ENCODE results near the gene MICAL3. TPM values are rescaled to one million over a fixed set of nuclear protein-coding genes. Genes with fewer than 3 reads are reported as not detected.

The MICAL3 gene
- total and polyA plus RNA-seq, 4 donors = 4.4 to 30.7 (median 15.4) TPM

- no peaks in the 10 kb centered on the region for H3K27me3 ChIP-seq (ENCODE audit: control insufficient read depth in 3 of 3, insufficient read depth in 3 of 3, low read length in 2 of 3)
- H3K4me3 ChIP-seq = no peak overlapping the region
- no peak for ATAC-seq (ENCODE audit: insufficient read depth, low FRiP score)
- H3K4me1 ChIP-seq (ENCODE audit: control insufficient read depth in 5 of 5, insufficient read depth in 5 of 5, low read length in 5 of 5) = peaks cover 0 to 16% (median 0%) of the 10 kb centered on the region in 5 donors
- TF ChIP-seq, protein P1, sequence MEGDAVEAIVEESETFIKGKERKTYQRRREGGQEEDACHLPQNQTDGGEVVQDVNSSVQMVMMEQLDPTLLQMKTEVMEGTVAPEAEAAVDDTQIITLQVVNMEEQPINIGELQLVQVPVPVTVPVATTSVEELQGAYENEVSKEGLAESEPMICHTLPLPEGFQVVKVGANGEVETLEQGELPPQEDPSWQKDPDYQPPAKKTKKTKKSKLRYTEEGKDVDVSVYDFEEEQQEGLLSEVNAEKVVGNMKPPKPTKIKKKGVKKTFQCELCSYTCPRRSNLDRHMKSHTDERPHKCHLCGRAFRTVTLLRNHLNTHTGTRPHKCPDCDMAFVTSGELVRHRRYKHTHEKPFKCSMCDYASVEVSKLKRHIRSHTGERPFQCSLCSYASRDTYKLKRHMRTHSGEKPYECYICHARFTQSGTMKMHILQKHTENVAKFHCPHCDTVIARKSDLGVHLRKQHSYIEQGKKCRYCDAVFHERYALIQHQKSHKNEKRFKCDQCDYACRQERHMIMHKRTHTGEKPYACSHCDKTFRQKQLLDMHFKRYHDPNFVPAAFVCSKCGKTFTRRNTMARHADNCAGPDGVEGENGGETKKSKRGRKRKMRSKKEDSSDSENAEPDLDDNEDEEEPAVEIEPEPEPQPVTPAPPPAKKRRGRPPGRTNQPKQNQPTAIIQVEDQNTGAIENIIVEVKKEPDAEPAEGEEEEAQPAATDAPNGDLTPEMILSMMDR (IDR thresholded peaks at IDR 0.05; ENCODE audit: control extremely low read depth, extremely low read depth) = no peak
- WGBS, 2 donors = 96% methylated on average over 20 of the region's 20 CpGs
- no peak for DNase-seq
- no peaks in the 10 kb centered on the region for H3K9me3 ChIP-seq (ENCODE audit: control insufficient read depth in 4 of 4, insufficient read depth in 3 of 4, low read length in 3 of 4)
- H3K36me3 ChIP-seq (ENCODE audit: control insufficient read depth in 4 of 4, insufficient read depth in 4 of 4, low read length in 4 of 4) = peaks cover 0 to 20% (median 5%) of the 10 kb centered on the region in 4 donors
- no peak overlapping the region for H3K9ac ChIP-seq (ENCODE audit: insufficient read depth in 1 of 2, low read length in 2 of 2)
- no peak overlapping the region for H3K27ac ChIP-seq (ENCODE audit: low read depth in 1 of 2, low read length in 1 of 2)
Measured at GRCh38 chr22:17803609-17804270, 220.6 kb downstream of the MICAL3 start.

GRCh38 chr22:17802822-17803221 is 221.5 kb downstream of the MICAL3 start:
- no peak for DNase-seq
- Histone ChIP-seq H3K4me3 (no peak overlapping the region), H3K9me3 (ENCODE audit: control insufficient read depth in 4 of 4, insufficient read depth in 3 of 4, low read length in 3 of 4) (no peaks in the 10 kb centered on the region), H3K27me3 (ENCODE audit: control insufficient read depth in 3 of 3, insufficient read depth in 3 of 3, low read length in 2 of 3) (no peaks in the 10 kb centered on the region), H3K27ac (ENCODE audit: low read depth in 1 of 2, low read length in 1 of 2) (no peak overlapping the region), H3K36me3 (ENCODE audit: control insufficient read depth in 4 of 4, insufficient read depth in 4 of 4, low read length in 4 of 4) (peaks cover 0 to 16% (median 4%) of the 10 kb centered on the region in 4 donors), H3K4me1 (ENCODE audit: control insufficient read depth in 5 of 5, insufficient read depth in 5 of 5, low read length in 5 of 5) (peaks cover 0 to 8% (median 0%) of the 10 kb centered on the region in 5 donors), H3K9ac (ENCODE audit: insufficient read depth in 1 of 2, low read length in 2 of 2) (no peak overlapping the region)
- ATAC-seq (ENCODE audit: insufficient read depth, low FRiP score) = no peak
- TF ChIP-seq, protein P1 (IDR thresholded peaks at IDR 0.05; ENCODE audit: control extremely low read depth, extremely low read depth) = no peak
- WGBS, 2 donors = 85 to 86% methylated on average over 2 of the region's 2 CpGs

GRCh38 chr22:17802411-17802810 is 221.9 kb downstream of the MICAL3 start:
- Histone ChIP-seq H3K9ac (ENCODE audit: insufficient read depth in 1 of 2, low read length in 2 of 2) (no peak overlapping the region), H3K27ac (ENCODE audit: low read depth in 1 of 2, low read length in 1 of 2) (no peak overlapping the region), H3K9me3 (ENCODE audit: control insufficient read depth in 4 of 4, insufficient read depth in 3 of 4, low read length in 3 of 4) (no peaks in the 10 kb centered on the region), H3K4me3 (no peak overlapping the region), H3K4me1 (ENCODE audit: control insufficient read depth in 5 of 5, insufficient read depth in 5 of 5, low read length in 5 of 5) (peaks cover 0 to 5% (median 0%) of the 10 kb centered on the region in 5 donors), H3K27me3 (ENCODE audit: control insufficient read depth in 3 of 3, insufficient read depth in 3 of 3, low read length in 2 of 3) (no peaks in the 10 kb centered on the region), H3K36me3 (ENCODE audit: control insufficient read depth in 4 of 4, insufficient read depth in 4 of 4, low read length in 4 of 4) (peaks cover 0 to 12% (median 3%) of the 10 kb centered on the region in 4 donors)
- ATAC-seq (ENCODE audit: insufficient read depth, low FRiP score) (no peak), DNase-seq (no peak)
- TF ChIP-seq, protein P1 (IDR thresholded peaks at IDR 0.05; ENCODE audit: control extremely low read depth, extremely low read depth) = no peak
- WGBS, 2 donors = 86 to 94% methylated on average over 10 of the region's 10 CpGs
